BLaER1 (cell line): ENCODE data around the gene ANO9.
A peak's percentile ranks its signal among the peaks of the same experiment; 100 is the strongest.
"Not testable (repeated sequence)": the region's sequence is repeated elsewhere in the genome, so short reads cannot be mapped to it uniquely, and the experiment has no call there.

Experiments
- H3K27ac ChIP-seq: shearing (Covaris generic); formaldehyde crosslinking; 2 replicates; pipeline ENCODE4 v1.8.1; 2022
- H3K27me3 ChIP-seq: shearing (Covaris generic); formaldehyde crosslinking; 2 replicates; pipeline ENCODE4 v1.8.1; 2022
- H3K36me3 ChIP-seq: shearing (Covaris generic); formaldehyde crosslinking; 2 replicates; pipeline ENCODE4 v1.8.1; 2022
- H3K4me1 ChIP-seq: shearing (Covaris generic); formaldehyde crosslinking; 2 replicates; pipeline ENCODE4 v1.8.1; 2022
- H3K4me2 ChIP-seq: shearing (Covaris generic); formaldehyde crosslinking; 2 replicates; pipeline ENCODE4 v1.8.1; 2022
- H3K4me3 ChIP-seq: shearing (Covaris generic); formaldehyde crosslinking; 2 replicates; pipeline ENCODE4 v1.8.1; 2022
- H3K9ac ChIP-seq: shearing (Covaris generic); formaldehyde crosslinking; 2 replicates; pipeline ENCODE4 v1.8.1; 2022
- H3K9me3 ChIP-seq: shearing (Covaris generic); formaldehyde crosslinking; 2 replicates; pipeline ENCODE4 v1.8.1; 2022
- H4K20me1 ChIP-seq: shearing (Covaris generic); formaldehyde crosslinking; 2 replicates; pipeline ENCODE4 v1.8.1; 2022
- Cebpa-rat ChIP-seq: shearing (Covaris generic); IDR thresholded peaks from 2 replicates; pipeline ENCODE4 v1.8.1; 2022

The ANO9 gene

GRCh38 chr11:444396-445144, 2.8 kb upstream of the ANO9 start:
- no peak overlapping the region for H3K4me3 ChIP-seq
- no peak overlapping the region for H3K27ac ChIP-seq
- no peak overlapping the region for H3K4me2 ChIP-seq
- no peak overlapping the region for H3K9ac ChIP-seq
- no peaks in the 10 kb centered on the region for H3K27me3 ChIP-seq
- no peaks in the 10 kb centered on the region for H3K9me3 ChIP-seq
- no peak for TF ChIP-seq Cebpa-rat
- H4K20me1 ChIP-seq = no peaks in the 10 kb centered on the region
- H3K36me3 ChIP-seq = no peaks in the 10 kb centered on the region
- H3K4me1 ChIP-seq = peaks cover 67% of the 10 kb centered on the region

DNA sequence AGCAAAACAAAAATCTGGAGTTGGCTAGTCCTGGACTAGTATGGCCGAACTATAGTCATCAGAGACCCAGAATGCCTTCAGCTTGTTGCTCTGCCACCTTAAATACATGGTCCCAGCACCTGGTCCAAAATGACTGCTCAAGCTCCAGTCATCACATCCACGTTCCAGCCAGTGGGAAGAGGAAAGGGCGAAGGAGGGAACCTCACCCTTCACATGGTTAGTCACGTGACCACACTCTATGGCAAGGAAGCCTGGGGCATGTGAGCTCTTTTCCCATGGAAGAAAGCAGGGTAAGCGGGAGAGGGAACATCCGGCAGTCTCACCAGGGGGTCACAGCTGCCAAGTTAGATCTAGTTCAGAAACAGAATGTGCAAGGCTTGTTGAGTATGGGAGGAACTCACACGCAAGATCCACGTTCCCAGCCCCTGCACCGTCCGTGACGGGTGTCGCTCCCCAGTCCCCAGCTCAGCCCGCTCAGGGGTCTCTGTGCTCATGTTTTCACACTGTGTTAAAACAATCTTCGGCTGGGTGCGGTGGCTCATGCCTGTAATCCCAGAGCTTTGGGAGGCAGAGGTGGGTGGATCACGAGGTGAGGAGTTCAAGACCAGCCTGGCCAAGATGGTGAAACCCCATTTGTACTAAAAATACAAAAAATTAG, 1.9 kb upstream of the ANO9 start:
- H3K9ac ChIP-seq = no peak overlapping the region
- no peaks in the 10 kb centered on the region for H3K36me3 ChIP-seq
- no peak overlapping the region for H3K4me3 ChIP-seq
- TF ChIP-seq Cebpa-rat = no peak
- H3K27ac ChIP-seq = no peak overlapping the region
- no peaks in the 10 kb centered on the region for H4K20me1 ChIP-seq
- peak overlapping the region; percentile 94 for H3K4me2 ChIP-seq
- H3K9me3 ChIP-seq = no peaks in the 10 kb centered on the region
- peaks cover 58% of the 10 kb centered on the region for H3K4me1 ChIP-seq
- no peaks in the 10 kb centered on the region for H3K27me3 ChIP-seq

GRCh38 chr11:442611-443081, 835 bp upstream of the ANO9 start:
- peak overlapping the region; percentile 65 for H3K9ac ChIP-seq
- peak overlapping the region; percentile 41; the same call in 1 of the 2 replicates for H3K4me3 ChIP-seq
- peak overlapping the region; percentile 94 for H3K4me2 ChIP-seq
- H3K9me3 ChIP-seq = no peaks in the 10 kb centered on the region
- H3K27ac ChIP-seq = peak overlapping the region; percentile 56
- H3K4me1 ChIP-seq = peaks cover 56% of the 10 kb centered on the region
- no peaks in the 10 kb centered on the region for H3K36me3 ChIP-seq
- no peaks in the 10 kb centered on the region for H4K20me1 ChIP-seq
- TF ChIP-seq Cebpa-rat = no peak
- no peaks in the 10 kb centered on the region for H3K27me3 ChIP-seq

GRCh38 chr11:441043-441417, 781 bp downstream of the ANO9 start:
- no peaks in the 10 kb centered on the region for H3K27me3 ChIP-seq
- H3K4me3 ChIP-seq = peak overlapping the region; percentile 61
- no peaks in the 10 kb centered on the region for H3K36me3 ChIP-seq
- peak overlapping the region; percentile 63 for H3K9ac ChIP-seq
- no peaks in the 10 kb centered on the region for H4K20me1 ChIP-seq
- H3K4me1 ChIP-seq = peaks cover 55% of the 10 kb centered on the region
- TF ChIP-seq Cebpa-rat = no peak
- no peaks in the 10 kb centered on the region for H3K9me3 ChIP-seq
- H3K4me2 ChIP-seq = peak overlapping the region; percentile 91
- H3K27ac ChIP-seq = peak overlapping the region; percentile 64; the same call in 1 of the 2 replicates

DNA sequence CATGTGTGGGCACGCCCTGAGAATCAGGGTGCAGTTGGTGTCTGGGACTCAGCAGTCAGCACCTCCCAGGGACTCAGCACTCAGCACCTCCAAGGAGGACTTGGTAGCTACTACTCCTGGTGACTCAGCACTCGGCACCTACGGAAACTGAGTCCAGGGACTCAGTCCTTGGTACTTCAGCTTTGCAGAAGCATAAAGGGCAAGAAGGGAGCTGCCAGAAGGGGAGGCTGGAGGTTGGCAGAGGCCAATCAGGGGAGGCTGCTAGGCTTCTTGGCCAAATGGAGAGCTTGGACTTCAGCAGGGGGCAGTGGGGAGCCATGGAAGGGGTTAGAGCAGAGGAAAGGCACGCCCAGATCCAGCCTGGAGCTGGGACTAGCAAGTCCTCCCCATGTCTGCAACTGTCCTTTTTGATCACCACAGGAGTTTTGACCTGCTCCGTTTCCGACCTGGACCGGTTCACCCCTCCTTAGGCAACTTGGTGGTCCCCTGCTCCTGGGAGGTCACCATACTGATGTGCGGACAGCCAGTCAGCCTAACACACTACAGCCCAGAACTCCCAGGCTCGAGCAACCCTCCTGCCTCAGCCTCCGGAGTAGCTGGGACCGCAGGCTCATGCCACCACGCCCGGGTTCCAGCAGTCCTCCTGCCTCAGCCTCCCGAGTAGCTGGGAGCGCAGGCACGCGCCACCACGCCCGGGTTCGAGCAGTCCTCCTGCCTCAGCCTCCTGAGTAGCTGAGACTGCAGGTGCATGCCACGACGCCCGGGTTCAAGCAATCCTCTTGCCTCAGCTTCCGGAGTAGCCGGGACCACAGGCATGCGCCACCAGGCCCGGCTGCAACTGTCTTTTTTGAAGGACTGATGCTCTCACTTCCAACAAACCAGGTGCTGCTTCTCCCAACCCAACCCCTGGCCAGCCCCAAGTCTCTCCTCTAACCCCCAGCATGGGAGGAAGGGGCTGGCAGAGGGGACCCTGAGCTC, 1.5 kb downstream of the ANO9 start:
- Histone ChIP-seq H3K4me1 (peaks cover 55% of the 10 kb centered on the region), H3K27me3 (no peaks in the 10 kb centered on the region), H3K9me3 (no peaks in the 10 kb centered on the region), H3K36me3 (no peaks in the 10 kb centered on the region), H4K20me1 (no peaks in the 10 kb centered on the region), H3K4me2 (peak overlapping the region; percentile 91), H3K27ac (no peak overlapping the region), H3K9ac (0 out of 2 replicates have a peak overlapping the region, but pooled peaks have one; percentile 63), H3K4me3 (no peak overlapping the region; the same call in 1 of the 2 replicates)
- no peak for TF ChIP-seq Cebpa-rat

DNA sequence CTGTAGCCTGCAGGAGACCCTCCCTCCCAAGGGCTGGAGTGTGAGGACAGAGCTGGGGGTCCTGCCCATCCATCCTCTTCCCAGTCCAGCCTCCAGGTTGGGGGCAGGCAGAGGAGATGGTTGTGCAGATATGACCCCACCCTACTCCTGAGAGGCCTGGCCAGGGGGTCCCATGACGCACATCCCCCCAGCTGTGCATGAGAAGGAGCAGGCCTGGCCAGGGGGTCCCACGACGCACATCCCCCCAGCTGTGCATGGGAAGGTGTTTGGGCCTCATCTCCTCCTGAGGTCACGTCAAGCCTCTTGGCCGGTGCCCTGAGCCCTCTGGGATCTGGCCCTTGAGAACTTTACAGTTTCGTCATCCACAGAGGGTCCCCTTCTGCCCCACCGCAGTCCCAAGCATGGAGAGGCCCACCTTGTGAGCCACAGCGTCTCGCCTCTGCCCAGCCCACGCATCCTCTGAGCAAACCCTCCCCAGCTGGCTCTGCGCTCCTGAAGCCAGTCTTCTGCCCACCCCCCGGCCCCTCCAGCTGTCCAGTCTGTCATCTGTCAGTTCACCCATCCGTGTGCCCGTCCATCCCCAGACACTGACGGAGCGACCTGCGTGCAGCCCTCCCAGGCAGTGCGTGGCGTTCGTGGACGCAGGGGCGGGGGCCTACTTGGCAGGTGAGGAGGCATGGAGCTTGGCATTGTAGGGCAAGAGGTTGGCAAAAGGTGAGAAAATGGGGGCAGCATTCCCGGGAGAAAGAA, 2.3 kb downstream of the ANO9 start:
- H3K27me3 ChIP-seq = no peaks in the 10 kb centered on the region
- no peak overlapping the region for H3K4me2 ChIP-seq
- no peak for TF ChIP-seq Cebpa-rat
- H4K20me1 ChIP-seq = no peaks in the 10 kb centered on the region
- no peak overlapping the region for H3K4me3 ChIP-seq
- H3K36me3 ChIP-seq = no peaks in the 10 kb centered on the region
- H3K4me1 ChIP-seq = peaks cover 53% of the 10 kb centered on the region
- H3K9me3 ChIP-seq = no peaks in the 10 kb centered on the region
- H3K27ac ChIP-seq = no peak overlapping the region
- no peak overlapping the region for H3K9ac ChIP-seq

- Histone ChIP-seq H3K36me3 (no peaks in the 10 kb centered on the region), H3K4me3 (no peak overlapping the region), H3K4me2 (peak overlapping the region; percentile 7; the same call in 1 of the 2 replicates), H4K20me1 (no peaks in the 10 kb centered on the region), H3K4me1 (peaks cover 41% of the 10 kb centered on the region), H3K27me3 (no peaks in the 10 kb centered on the region), H3K27ac (no peak overlapping the region), H3K9ac (no peak overlapping the region), H3K9me3 (no peaks in the 10 kb centered on the region)
- no peak for TF ChIP-seq Cebpa-rat
These were observed 3.5 kb downstream of the ANO9 start for GRCh38 chr11:438101-438844.

DNA sequence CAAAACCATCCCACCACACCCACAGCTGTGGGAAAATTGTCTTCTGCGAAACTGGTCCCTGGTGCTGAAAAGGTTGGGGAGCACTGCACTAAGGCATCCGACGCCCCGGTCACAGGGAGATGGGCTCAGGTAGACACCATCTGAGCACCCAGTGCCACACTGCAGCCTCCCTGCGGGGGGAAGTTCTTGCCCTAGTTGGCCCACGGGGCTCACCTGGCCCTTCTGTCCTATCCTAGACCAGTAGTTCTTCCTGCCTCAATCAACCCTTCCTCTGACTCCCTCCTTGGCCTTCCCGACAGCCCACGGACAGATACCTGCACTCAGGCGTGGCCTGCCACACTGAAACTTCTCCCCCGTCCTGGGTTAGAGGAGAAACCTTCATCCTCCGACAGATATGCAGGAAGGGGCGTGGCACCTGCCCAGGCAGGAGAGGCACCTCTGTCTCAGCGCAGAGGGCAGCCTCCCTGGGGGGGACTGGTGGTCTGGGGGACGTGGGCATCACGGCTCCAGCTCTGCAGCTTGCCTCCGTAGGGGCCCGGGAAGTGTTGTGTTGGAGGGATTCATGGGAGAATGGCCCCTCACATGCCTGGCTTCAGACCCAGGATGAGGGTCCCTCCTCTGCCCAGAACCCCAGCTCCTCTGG, 4.5 kb downstream of the ANO9 start:
- Histone ChIP-seq H3K4me1 (peaks cover 32% of the 10 kb centered on the region), H3K4me3 (no peak overlapping the region), H4K20me1 (no peaks in the 10 kb centered on the region), H3K4me2 (peak overlapping the region; percentile 7; the same call in 1 of the 2 replicates), H3K36me3 (no peaks in the 10 kb centered on the region), H3K27me3 (no peaks in the 10 kb centered on the region), H3K9ac (no peak overlapping the region), H3K27ac (no peak overlapping the region), H3K9me3 (no peaks in the 10 kb centered on the region)
- no peak for TF ChIP-seq Cebpa-rat

DNA sequence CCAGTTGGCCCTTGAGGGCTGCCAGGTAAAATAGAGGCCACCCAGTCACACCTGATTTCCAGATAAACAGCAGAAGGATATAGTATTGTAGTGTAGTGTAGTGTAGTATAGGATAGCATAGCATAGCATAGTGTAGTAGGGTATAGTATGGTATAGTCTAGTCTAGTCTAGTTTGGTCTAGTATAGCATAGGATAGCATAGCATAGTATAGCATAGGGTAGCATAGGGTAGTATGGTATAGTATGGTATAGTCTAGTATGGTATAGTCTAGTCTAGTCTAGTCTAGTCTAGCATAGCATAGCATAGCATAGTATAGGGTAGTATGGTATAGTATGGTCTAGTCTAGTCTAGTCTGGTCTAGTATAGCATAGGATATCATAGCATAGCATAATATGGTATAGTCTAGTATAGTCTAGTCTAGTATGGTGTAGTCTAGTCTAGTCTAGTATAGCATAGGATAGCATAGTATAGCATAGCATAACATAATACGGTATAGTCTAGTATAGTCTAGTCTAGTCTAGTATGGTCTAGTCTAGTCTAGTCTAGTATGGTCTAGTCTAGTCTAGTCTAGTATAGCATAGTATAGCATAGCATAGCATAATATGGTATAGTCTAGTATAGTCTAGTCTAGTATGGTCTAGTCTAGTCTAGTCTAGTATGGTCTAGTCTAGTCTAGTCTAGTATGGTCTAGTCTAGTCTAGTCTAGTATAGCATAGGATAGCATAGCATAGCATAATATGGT, 6.6 kb downstream of the ANO9 start:
- not testable (repeated sequence) for H3K4me2 ChIP-seq, H3K4me3 ChIP-seq, H3K27me3 ChIP-seq, H3K9ac ChIP-seq, H3K27ac ChIP-seq, H3K9me3 ChIP-seq, H3K36me3 ChIP-seq, H4K20me1 ChIP-seq
- peaks cover 11% of the 10 kb centered on the region for H3K4me1 ChIP-seq
